Erythroblast (primary cell): ENCODE data around the gene BMAL1.

ENCODE experiments used
- GATA1 ChIP-seq: IDR thresholded peaks from 2 replicates; pipeline ENCODE4 v1.6.1; 2011; ENCODE audit warnings: low read depth, mild to moderate bottlenecking, control low read depth, low read length, moderate library complexity
- POLR2A ChIP-seq: IDR thresholded peaks from 2 replicates; pipeline ENCODE4 v1.6.1; 2011; ENCODE audit warnings: mild to moderate bottlenecking, low read length

GRCh38 chr11:13367115-13367514 lies 89.5 kb downstream of the BMAL1 start:
- TF ChIP-seq POLR2A (no peak), GATA1 (no peak)
